HG03064 (cell line): ENCODE data around the gene LRRC26.

Experiments
- ATAC-seq: cut with Tn5 transposase; IDR thresholded peaks from one replicate; pipeline ENCODE4 v1.9.1; 2021; ENCODE audit warnings: low read depth; ENCODE audit not compliant: unreplicated experiment

LRRC26 gene

GRCh38 chr9:137184881-137185660 is 15.2 kb upstream of the LRRC26 start:
- ATAC-seq: no peak

- ATAC-seq: no peak
Measured at GRCh38 chr9:137183980-137184595, 14.2 kb upstream of the LRRC26 start.

GRCh38 chr9:137182836-137183235 is 13.0 kb upstream of the LRRC26 start:
- ATAC-seq: no peak

- ATAC-seq: no peak
Measured at GRCh38 chr9:137181680-137182079, 11.8 kb upstream of the LRRC26 start.

DNA sequence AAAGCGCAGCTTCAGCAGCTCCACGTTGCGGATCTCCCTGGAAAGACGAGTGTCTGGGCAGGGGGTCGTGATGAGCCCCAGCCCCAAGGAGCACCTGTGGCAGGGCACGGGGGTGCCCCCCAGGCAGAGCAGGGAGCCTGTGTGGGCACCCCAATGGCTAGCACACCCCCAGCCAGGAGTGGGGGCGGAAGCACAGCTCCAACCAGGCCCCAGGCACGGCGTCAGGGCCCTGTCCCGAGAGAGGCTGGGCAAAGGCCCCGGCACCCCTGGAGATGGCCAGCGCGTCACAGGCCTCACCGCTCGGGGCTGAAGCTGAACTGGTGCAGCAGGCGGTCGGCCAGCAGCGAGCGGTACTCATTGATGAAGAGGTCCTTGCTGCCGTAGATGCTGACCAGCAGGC is 10.6 kb upstream of the LRRC26 start:
- ATAC-seq: no peak

- ATAC-seq: no peak
Measured at GRCh38 chr9:137179761-137180160, 9.9 kb upstream of the LRRC26 start.

GRCh38 chr9:137178939-137179630 is 9.2 kb upstream of the LRRC26 start:
- no peak for ATAC-seq

DNA sequence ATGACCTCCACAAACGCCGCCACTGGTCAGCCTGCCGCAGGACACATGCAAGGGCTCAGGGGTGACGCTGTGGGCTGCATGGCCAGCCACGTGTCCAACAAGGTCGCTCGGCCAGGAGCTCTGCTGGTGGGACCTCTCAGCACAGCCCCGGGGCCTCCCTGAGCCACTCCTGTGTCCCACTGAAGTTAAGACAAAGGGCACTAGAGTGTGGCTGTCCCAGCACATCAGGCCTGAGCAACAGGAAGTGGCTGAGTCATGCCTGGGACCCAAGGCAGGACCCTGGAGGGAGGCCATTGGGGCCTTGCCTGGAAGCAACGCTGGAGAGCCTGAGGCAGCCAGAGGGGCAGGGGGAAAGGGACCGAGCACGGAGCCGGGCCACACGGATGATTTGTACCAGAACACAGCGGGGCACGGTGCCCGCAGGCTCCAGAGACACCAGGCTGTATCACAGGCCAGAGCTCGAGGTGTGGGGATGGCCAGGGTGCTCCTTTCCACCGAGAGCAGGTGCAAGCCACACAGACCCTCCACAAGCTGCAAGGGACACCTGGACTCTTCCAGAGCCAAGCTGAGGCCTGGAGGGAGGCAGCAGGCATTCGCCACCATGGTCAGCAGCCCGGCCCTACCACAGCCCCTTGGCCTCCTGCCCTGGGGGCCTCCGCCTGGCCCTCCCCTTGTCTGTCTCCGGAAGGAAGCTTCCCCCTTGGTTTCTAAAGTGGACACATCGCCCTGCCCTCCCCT is 8.5 kb upstream of the LRRC26 start:
- no peak for ATAC-seq

GRCh38 chr9:137176302-137177182 is 6.7 kb upstream of the LRRC26 start:
- no peak for ATAC-seq

GRCh38 chr9:137175345-137175961 is 5.6 kb upstream of the LRRC26 start:
- ATAC-seq: no peak

DNA sequence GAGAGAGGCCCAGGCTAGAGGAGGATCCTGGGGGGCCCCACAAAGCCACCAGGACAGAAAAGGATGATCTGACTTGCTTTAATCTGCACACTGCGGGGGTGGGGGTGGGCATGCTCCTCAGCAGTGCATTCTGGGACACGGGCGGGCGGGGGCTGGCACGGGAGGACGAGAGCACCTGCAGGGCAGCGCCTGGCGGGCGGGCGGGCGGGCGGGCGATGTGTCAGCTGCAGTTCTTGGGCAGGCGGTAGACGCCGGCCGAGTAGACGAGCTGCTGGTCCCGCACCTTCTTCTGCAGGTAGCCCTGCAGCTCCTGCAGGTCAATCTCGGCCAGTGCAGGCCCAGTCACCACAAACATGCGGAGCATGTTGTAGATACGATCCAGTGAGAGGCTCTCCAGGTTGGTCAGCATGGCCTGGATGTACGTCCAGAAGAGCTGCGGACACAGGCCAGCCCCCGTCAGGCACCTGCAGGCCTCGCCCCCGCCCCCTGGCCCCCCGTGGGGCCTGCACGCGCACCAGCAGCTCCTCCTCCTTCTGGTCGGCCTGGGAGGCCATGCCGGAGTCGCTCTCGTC is 5.0 kb upstream of the LRRC26 start:
- no peak for ATAC-seq

- no peak for ATAC-seq
Measured at GRCh38 chr9:137173796-137174664, 4.2 kb upstream of the LRRC26 start.

DNA sequence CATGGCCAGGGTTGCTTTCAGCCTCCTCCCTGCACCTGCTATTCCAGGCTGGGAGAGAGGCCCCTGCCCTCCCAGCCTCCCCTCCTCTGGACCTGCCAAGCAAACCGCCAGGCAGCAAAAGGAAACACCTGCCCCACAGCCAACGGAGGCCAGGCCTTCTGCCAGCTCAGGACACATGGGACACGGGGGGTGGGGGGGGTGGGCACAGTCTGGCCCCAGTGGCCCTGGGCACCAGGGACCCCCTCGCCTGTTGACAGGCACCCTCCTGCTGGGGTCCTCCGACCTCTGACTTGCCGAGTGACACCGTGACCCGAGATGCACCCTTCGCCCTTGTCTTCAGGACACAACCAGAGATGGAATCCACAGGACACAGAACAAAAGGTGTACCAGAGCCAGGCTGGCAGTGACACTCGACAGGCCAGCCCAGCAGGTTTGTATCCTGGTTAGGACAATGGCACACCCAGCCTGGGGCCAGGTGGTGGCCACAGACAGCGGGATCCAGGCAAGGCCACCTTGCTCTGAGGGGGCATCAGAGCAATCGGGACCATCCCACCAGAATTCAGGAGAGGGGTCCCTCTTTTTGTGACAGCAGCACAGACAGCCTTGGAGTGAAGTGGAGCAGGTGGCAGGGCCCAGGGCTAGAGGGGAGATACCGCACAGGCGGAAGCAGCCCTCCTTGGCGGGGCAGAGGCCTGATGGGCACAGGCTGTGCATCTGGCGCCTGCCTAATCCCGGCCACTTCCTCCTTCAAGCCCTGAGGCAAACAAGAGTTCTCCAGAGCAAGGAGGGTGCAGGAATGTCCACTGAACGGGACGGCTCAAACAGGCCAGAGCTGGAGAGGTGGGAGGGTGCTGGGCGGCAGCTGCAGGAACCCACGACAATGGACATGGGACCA is 3.3 kb upstream of the LRRC26 start:
- ATAC-seq: no peak

- no peak for ATAC-seq
Measured at GRCh38 chr9:137171149-137171900, 1.5 kb upstream of the LRRC26 start.

- ATAC-seq: no peak
Measured at GRCh38 chr9:137170486-137171148, 766 bp upstream of the LRRC26 start.
